H9 (cell line): ENCODE data around the gene ARSJ. TPM values are rescaled to one million over a fixed set of nuclear protein-coding genes. Genes with fewer than 3 reads are reported as not detected.

Source experiments
- DNase-seq: peaks from one replicate; pipeline ENCODE4 v3.0.0-alpha.2; 2017
- H2AFZ ChIP-seq: one replicate; pipeline ENCODE4 v1.6.1; 2013; ENCODE audit warnings: mild to moderate bottlenecking, low read length, control low read depth, moderate library complexity
- H2AK5ac ChIP-seq: 2 replicates; pipeline ENCODE4 v1.6.1; 2013; ENCODE audit warnings: low read length, control low read depth, mixed read lengths; ENCODE audit not compliant: insufficient read length
- H2BK120ac ChIP-seq: one replicate; pipeline ENCODE4 v1.6.1; 2013; ENCODE audit warnings: low read depth, mild to moderate bottlenecking, low read length, control low read depth, inconsistent platforms; ENCODE audit not compliant: poor library complexity, severe bottlenecking
- H2BK12ac ChIP-seq: 2 replicates; pipeline ENCODE4 v1.6.1; 2013; ENCODE audit warnings: low read length, control low read depth, mixed read lengths, low read depth; ENCODE audit not compliant: insufficient read length
- H2BK15ac ChIP-seq: 2 replicates; pipeline ENCODE4 v1.6.1; 2013; ENCODE audit warnings: low read depth, low read length, control low read depth
- H2BK20ac ChIP-seq: one replicate; pipeline ENCODE4 v1.6.1; 2013; ENCODE audit warnings: low read depth, mild to moderate bottlenecking, low read length, control low read depth, inconsistent platforms; ENCODE audit not compliant: poor library complexity, severe bottlenecking
- H2BK5ac ChIP-seq: 2 replicates; pipeline ENCODE4 v1.6.1; 2013; ENCODE audit warnings: low read length, control low read depth, mixed read lengths; ENCODE audit not compliant: insufficient read length
- H3K14ac ChIP-seq: 2 replicates; pipeline ENCODE4 v1.6.1; 2013; ENCODE audit warnings: low read length, control low read depth; ENCODE audit not compliant: insufficient read depth
- H3K18ac ChIP-seq: 2 replicates; pipeline ENCODE4 v1.6.1; 2013; ENCODE audit warnings: low read depth, mild to moderate bottlenecking, mixed read lengths, low read length, control low read depth; ENCODE audit not compliant: insufficient read length
- H3K23ac ChIP-seq: 2 replicates; pipeline ENCODE4 v1.6.1; 2013; ENCODE audit warnings: low read length, control low read depth, mixed read lengths, low read depth; ENCODE audit not compliant: insufficient read length
- H3K23me2 ChIP-seq: 2 replicates; pipeline ENCODE4 v1.6.1; 2013; ENCODE audit warnings: low read depth, mild to moderate bottlenecking, mixed read lengths, low read length, control low read depth; ENCODE audit not compliant: insufficient read length, poor library complexity, severe bottlenecking
- H3K27ac ChIP-seq: 2 replicates; pipeline ENCODE4 v1.5.1; 2013; ENCODE audit warnings: low read length, control low read depth, mixed read lengths, low read depth; ENCODE audit not compliant: insufficient read length
- H3K27me3 ChIP-seq: 2 replicates; pipeline ENCODE4 v1.6.1; 2013; ENCODE audit warnings: low read length, control low read depth, inconsistent platforms; ENCODE audit not compliant: insufficient read depth
- H3K4ac ChIP-seq: 2 replicates; pipeline ENCODE4 v1.6.1; 2013; ENCODE audit warnings: low read depth, mild to moderate bottlenecking, control low read depth, inconsistent platforms, low read length, moderate library complexity
- H3K4me1 ChIP-seq: 2 replicates; pipeline ENCODE4 v1.6.1; 2013; ENCODE audit warnings: low read length, control low read depth, inconsistent platforms; ENCODE audit not compliant: insufficient read depth
- H3K4me2 ChIP-seq: 2 replicates; pipeline ENCODE4 v1.6.1; 2013; ENCODE audit warnings: low read length, control low read depth, mixed read lengths; ENCODE audit not compliant: insufficient read length, insufficient read depth
- H3K56ac ChIP-seq: 2 replicates; pipeline ENCODE4 v1.6.1; 2013; ENCODE audit warnings: low read depth, mild to moderate bottlenecking, mixed read lengths, low read length, control low read depth; ENCODE audit not compliant: insufficient read length
- H3K79me1 ChIP-seq: 2 replicates; pipeline ENCODE4 v1.6.1; 2013; ENCODE audit warnings: low read depth, mild to moderate bottlenecking, moderate library complexity, low read length, control low read depth, inconsistent platforms; ENCODE audit not compliant: insufficient read depth, poor library complexity, severe bottlenecking
- H3K79me2 ChIP-seq: 2 replicates; pipeline ENCODE4 v1.6.1; 2013; ENCODE audit warnings: low read length, control low read depth, inconsistent platforms; ENCODE audit not compliant: insufficient read depth
- H3K9ac ChIP-seq: 2 replicates; pipeline ENCODE4 v1.6.1; 2013; ENCODE audit warnings: low read length, control low read depth, mixed read lengths; ENCODE audit not compliant: insufficient read length; ENCODE audit errors: extremely low read depth
- H3K9me3 ChIP-seq: one replicate; pipeline ENCODE4 v1.6.1; 2013; ENCODE audit warnings: low read depth, low read length, inconsistent platforms; ENCODE audit not compliant: control insufficient read depth
- H3T11ph ChIP-seq: one replicate; pipeline ENCODE4 v1.6.1; 2013; ENCODE audit warnings: mild to moderate bottlenecking, low read length, control low read depth, inconsistent platforms
- H4K20me1 ChIP-seq: one replicate; pipeline ENCODE4 v1.6.1; 2013; ENCODE audit not compliant: control insufficient read depth, insufficient read length, insufficient read depth
- H4K5ac ChIP-seq: 2 replicates; pipeline ENCODE4 v1.6.1; 2013; ENCODE audit warnings: low read depth, mild to moderate bottlenecking, mixed read lengths, low read length, control low read depth; ENCODE audit not compliant: insufficient read length
- H4K8ac ChIP-seq: replicated peaks from 2 replicates; pipeline ENCODE4 v1.6.1; 2013; ENCODE audit warnings: low read length, control low read depth, mixed read lengths, low read depth; ENCODE audit not compliant: insufficient read length
- H4K91ac ChIP-seq: 2 replicates; pipeline ENCODE4 v1.6.1; 2013; ENCODE audit warnings: low read depth, mild to moderate bottlenecking, moderate library complexity, mixed read lengths, low read length, control low read depth; ENCODE audit not compliant: insufficient read length
- H3K27ac Mint-ChIP-seq, 3 experiments: 2 replicates in 2 of 3; 3 replicates in 1 of 3; pipeline ENCODE4 v1.8.0; 2020 to 2021; ENCODE audit warnings: mixed read lengths in 3 of 3, mild to moderate bottlenecking in 1 of 3, moderate library complexity in 1 of 3
- H3K27me3 Mint-ChIP-seq: 2 replicates; pipeline ENCODE4 v1.8.0; 2021; ENCODE audit warnings: low read depth, mild to moderate bottlenecking, moderate library complexity, mixed read lengths
- H3K36me3 Mint-ChIP-seq, 3 experiments: 2 replicates in 2 of 3; 3 replicates in 1 of 3; pipeline ENCODE4 v1.8.0; 2020 to 2021; ENCODE audit warnings: low read depth in 3 of 3, mixed read lengths in 3 of 3; ENCODE audit not compliant: insufficient read depth in 1 of 3
- H3K4me1 Mint-ChIP-seq, 2 experiments: 2 replicates each; pipeline ENCODE4 v1.8.0; 2020; ENCODE audit warnings: mixed read lengths in 2 of 2
- H3K4me3 Mint-ChIP-seq, 2 experiments: 2 replicates in 1 of 2; 3 replicates in 1 of 2; pipeline ENCODE4 v1.8.0; 2020 to 2021; ENCODE audit warnings: mild to moderate bottlenecking in 2 of 2, mixed read lengths in 2 of 2, moderate library complexity in 1 of 2
- H3K9me3 Mint-ChIP-seq, 2 experiments: 2 replicates in 1 of 2; 3 replicates in 1 of 2; pipeline ENCODE4 v1.8.0; 2020; ENCODE audit warnings: mild to moderate bottlenecking in 2 of 2, mixed read lengths in 2 of 2, moderate library complexity in 1 of 2
- CTCF ChIP-seq: fragments of 200-600 bp; sonication (generic); conservative IDR thresholded peaks from 3 replicates; pipeline ENCODE4 v1.8.0; 2021; ENCODE audit warnings: antibody characterized with exemption, mild to moderate bottlenecking
- WGBS: extraction: QIAGEN DNeasy Blood & Tissue Kit; methylation state at CpG from one replicate; pipeline ENCODE4 v1.1.7; 2013; ENCODE audit warnings: missing lambda C conversion rate, low lambda C conversion rate, mixed read lengths; ENCODE audit not compliant: insufficient read length; ENCODE audit errors: extremely low coverage; 5-methylcytosine and 5-hydroxymethylcytosine counted together
- total RNA-seq: library from RNA; stranded (reverse); gene quantifications from 2 replicates; pipeline ENCODE4 v1.2.1, GENCODE V29; 2021

Gene ARSJ
- total RNA-seq, 1 experiment from 2014 or later = 1.1 TPM

- Histone ChIP-seq H3K4ac (no peak overlapping the region), H3K79me2 (no peaks in the 10 kb centered on the region), H3K23me2 (no peaks in the 10 kb centered on the region), H3K18ac (no peak overlapping the region), H3T11ph (no peak overlapping the region), H4K91ac (no peak overlapping the region), H3K4me2 (no peak overlapping the region), H2BK15ac (no peak overlapping the region), H4K5ac (no peak overlapping the region), H3K23ac (no peak overlapping the region), H4K8ac (no peak overlapping the region), H3K14ac (no peak overlapping the region), H2BK12ac (no peak overlapping the region), H3K79me1 (no peaks in the 10 kb centered on the region), H3K27me3 (no peaks in the 10 kb centered on the region), H3K9me3 (no peaks in the 10 kb centered on the region), H4K20me1 (no peaks in the 10 kb centered on the region), H3K9ac (no peak overlapping the region), H3K56ac (no peak overlapping the region), H2BK5ac (no peak overlapping the region), H2AK5ac (no peak overlapping the region), H2BK20ac (no peak overlapping the region), H2BK120ac (no peak overlapping the region), H2AFZ (no peak overlapping the region), H3K27ac (no peak overlapping the region), H3K4me1 (no peaks in the 10 kb centered on the region)
- H3K9me3 Mint-ChIP-seq = peaks cover 0 to 1% of the 10 kb centered on the region in 2 experiments; a peak in 1 of 5 replicates
- H3K27me3 Mint-ChIP-seq = no peaks in the 10 kb centered on the region
- DNase-seq = no peak
- peak overlapping the region in 1 of 3 experiments; percentile 32; a peak in 1 of 7 replicates for H3K27ac Mint-ChIP-seq
- TF ChIP-seq CTCF = no peak
- H3K4me3 Mint-ChIP-seq = no peak overlapping the region
- peaks cover 0 to 6% of the 10 kb centered on the region in 2 experiments; a peak in 2 of 4 replicates for H3K4me1 Mint-ChIP-seq
- H3K36me3 Mint-ChIP-seq = no peaks in the 10 kb centered on the region
- no CpG with 5 or more reads among the region's 8 CpGs for WGBS
Observed at GRCh38 chr4:113958766-113959538, 20.5 kb downstream of the ARSJ start.
